ENCODE data around the gene MDP1. TPM values are rescaled to one million over a fixed set of nuclear protein-coding genes. Genes with fewer than 3 reads are reported as not detected.

MDP1 gene
- total RNA-seq, 1 experiment from 2014 or later = 7.4 TPM

DNA sequence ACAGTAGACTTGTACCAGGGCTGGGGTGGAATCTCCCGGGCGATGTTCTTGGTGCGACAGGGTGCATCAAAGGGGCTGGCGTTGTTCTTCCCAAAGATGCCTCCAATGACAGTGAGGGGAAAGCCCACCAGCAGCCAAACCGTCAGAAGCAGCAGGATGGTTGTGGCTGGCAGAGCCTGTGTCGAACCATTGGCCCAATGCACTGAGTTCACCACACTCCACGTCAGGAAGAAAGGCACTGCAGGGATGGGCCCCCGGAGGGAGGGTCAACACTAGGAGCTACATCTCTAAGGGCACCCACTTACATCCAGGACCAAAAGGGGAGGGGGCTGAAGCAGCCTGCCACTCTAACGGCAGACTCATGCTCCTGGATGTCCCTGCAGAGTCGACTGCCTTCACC lies 25.4 kb downstream of the MDP1 start:
- BruUV-seq (replicated peaks) = no TSS peak
- intact Hi-C loops (cut with micrococcal nuclease; ENCODE audit: unreplicated experiment) = no loop called here

GRCh38 chr14:24189460-24189859 lies 26.4 kb downstream of the MDP1 start:
- no TSS peak for BruUV-seq (replicated peaks)
- no peak for DNase-seq
- Mint-ChIP-seq H3K4me1 (ENCODE audit: low read depth, unreplicated experiment) (peaks cover 30% of the 10 kb centered on the region), H3K36me3 (ENCODE audit: insufficient read depth, unreplicated experiment) (peaks cover 65% of the 10 kb centered on the region), H3K9me3 (ENCODE audit: low read depth, unreplicated experiment) (no peaks in the 10 kb centered on the region), H3K27me3 (ENCODE audit: unreplicated experiment) (no peaks in the 10 kb centered on the region), H3K27ac (ENCODE audit: unreplicated experiment) (peak overlapping the region; percentile 76), H3K4me3 (ENCODE audit: low read depth, unreplicated experiment) (no peak overlapping the region)
- intact Hi-C loops (cut with micrococcal nuclease; ENCODE audit: unreplicated experiment) = no loop called here
- TF ChIP-seq, protein P1, sequence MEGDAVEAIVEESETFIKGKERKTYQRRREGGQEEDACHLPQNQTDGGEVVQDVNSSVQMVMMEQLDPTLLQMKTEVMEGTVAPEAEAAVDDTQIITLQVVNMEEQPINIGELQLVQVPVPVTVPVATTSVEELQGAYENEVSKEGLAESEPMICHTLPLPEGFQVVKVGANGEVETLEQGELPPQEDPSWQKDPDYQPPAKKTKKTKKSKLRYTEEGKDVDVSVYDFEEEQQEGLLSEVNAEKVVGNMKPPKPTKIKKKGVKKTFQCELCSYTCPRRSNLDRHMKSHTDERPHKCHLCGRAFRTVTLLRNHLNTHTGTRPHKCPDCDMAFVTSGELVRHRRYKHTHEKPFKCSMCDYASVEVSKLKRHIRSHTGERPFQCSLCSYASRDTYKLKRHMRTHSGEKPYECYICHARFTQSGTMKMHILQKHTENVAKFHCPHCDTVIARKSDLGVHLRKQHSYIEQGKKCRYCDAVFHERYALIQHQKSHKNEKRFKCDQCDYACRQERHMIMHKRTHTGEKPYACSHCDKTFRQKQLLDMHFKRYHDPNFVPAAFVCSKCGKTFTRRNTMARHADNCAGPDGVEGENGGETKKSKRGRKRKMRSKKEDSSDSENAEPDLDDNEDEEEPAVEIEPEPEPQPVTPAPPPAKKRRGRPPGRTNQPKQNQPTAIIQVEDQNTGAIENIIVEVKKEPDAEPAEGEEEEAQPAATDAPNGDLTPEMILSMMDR (IDR thresholded peaks at IDR 0.05; ENCODE audit: unreplicated experiment) = no peak
- CTCF ChIA-PET = no interaction called here

More for the DNA sequence above, 25.4 kb downstream of the MDP1 start:
- Mint-ChIP-seq H3K9me3 (ENCODE audit: low read depth, unreplicated experiment) (no peaks in the 10 kb centered on the region), H3K27ac (ENCODE audit: unreplicated experiment) (peak overlapping the region; percentile 76), H3K4me1 (ENCODE audit: low read depth, unreplicated experiment) (peaks cover 30% of the 10 kb centered on the region), H3K36me3 (ENCODE audit: insufficient read depth, unreplicated experiment) (peaks cover 70% of the 10 kb centered on the region), H3K4me3 (ENCODE audit: low read depth, unreplicated experiment) (no peak overlapping the region), H3K27me3 (ENCODE audit: unreplicated experiment) (no peaks in the 10 kb centered on the region)
- DNase-seq = no peak
- TF ChIP-seq, protein P1 (IDR thresholded peaks at IDR 0.05; ENCODE audit: unreplicated experiment) = no peak
- CTCF ChIA-PET = no interaction called here

DNA sequence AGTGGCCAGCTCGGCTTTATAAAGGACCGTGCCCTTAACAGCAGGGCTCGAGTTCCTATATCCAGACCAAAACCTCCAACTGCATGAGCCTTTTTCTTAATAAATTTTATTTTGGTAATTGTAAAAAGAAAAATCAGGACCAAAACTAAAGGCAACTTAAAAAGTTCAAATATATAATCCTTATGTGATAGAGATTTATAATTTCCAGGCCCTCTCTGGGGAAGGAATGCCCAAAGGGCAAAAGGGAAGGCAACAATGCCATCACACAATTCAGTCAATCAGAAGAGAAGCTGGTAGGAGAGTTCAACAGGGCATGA lies 26.8 kb downstream of the MDP1 start:
- Mint-ChIP-seq H3K9me3 (ENCODE audit: low read depth, unreplicated experiment) (no peaks in the 10 kb centered on the region), H3K27ac (ENCODE audit: unreplicated experiment) (peak overlapping the region; percentile 76), H3K4me3 (ENCODE audit: low read depth, unreplicated experiment) (peak overlapping the region; percentile 88), H3K36me3 (ENCODE audit: insufficient read depth, unreplicated experiment) (peaks cover 65% of the 10 kb centered on the region), H3K4me1 (ENCODE audit: low read depth, unreplicated experiment) (peaks cover 26% of the 10 kb centered on the region), H3K27me3 (ENCODE audit: unreplicated experiment) (no peaks in the 10 kb centered on the region)
- TF ChIP-seq, protein P1 (IDR thresholded peaks at IDR 0.05; ENCODE audit: unreplicated experiment) = no peak
- DNase-seq = no peak
- BruUV-seq (replicated peaks) = no TSS peak
- intact Hi-C loops (cut with micrococcal nuclease; ENCODE audit: unreplicated experiment) = no loop called here
- CTCF ChIA-PET = no interaction called here

DNA sequence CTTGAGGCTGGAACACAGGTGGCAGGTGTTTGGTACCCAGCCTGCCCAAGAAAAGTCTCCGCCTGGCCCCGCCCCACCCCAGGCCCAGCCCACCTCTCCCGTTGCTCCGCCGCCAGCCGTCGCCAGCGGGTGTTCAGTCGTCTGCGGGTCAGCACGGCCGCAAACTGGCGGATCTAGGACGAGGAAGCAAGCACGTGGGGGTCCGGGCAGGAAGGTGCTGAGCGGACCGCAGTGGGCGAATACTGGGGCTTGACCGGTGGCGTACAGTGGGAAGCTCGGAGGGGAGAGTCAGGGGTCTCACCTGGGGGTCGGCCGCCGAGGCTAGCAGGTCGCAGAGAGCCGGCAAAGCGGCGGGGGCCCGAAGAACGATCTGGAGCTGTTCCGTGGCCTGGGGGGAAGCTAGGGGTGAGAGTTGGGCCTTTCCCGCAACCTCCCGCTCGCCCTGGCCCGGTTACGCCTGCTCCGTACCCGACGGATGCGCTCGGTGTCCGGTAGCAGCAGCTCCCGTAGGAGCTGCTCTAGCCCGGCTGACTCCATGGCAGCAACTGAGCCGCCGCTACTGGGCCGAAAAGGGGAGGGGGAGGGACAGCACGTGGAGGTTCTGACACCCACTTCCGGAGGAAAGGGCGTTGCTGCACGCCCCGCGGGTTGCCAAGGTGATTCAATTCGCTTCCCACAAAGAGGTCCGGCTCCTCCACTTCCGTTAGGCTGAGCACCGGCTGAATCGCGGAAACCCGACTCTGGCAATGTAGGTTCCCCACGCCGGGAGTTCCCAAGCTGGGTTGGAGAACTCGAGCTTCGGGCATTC lies 27.4 kb downstream of the MDP1 start, which contains the start of gene IPO4:
Gene IPO4 (minus strand): TSS at position 566 of the 808 bp plus-strand sequence. CDS start 29 bp downstream, at position 537.
- BruUV-seq (replicated peaks) = TSS peak; percentile 61
- peak; percentile 96 for DNase-seq
- peak within 1 kb of the TSS; percentile 76 for H3K27ac Mint-ChIP-seq (ENCODE audit: unreplicated experiment)
- H3K4me1 Mint-ChIP-seq (ENCODE audit: low read depth, unreplicated experiment) = peaks cover 22% of the 10 kb centered on the region
- H3K27me3 Mint-ChIP-seq (ENCODE audit: unreplicated experiment) = no peaks in the 10 kb centered on the region
- no peaks in the 10 kb centered on the region for H3K9me3 Mint-ChIP-seq (ENCODE audit: low read depth, unreplicated experiment)
- peak within 1 kb of the TSS; percentile 88 for H3K4me3 Mint-ChIP-seq (ENCODE audit: low read depth, unreplicated experiment)
- CTCF ChIA-PET = interaction anchor here (0.6 to 0.7 kb wide), 2 partner anchors 62 to 153 kb away, joined by 3 to 5 read pairs; no protein-coding TSS in a partner anchor
- peaks cover 67% of the 10 kb centered on the region for H3K36me3 Mint-ChIP-seq (ENCODE audit: insufficient read depth, unreplicated experiment)
- intact Hi-C loops (cut with micrococcal nuclease; ENCODE audit: unreplicated experiment) = no loop called here
- TF ChIP-seq, protein P1 (IDR thresholded peaks at IDR 0.05; ENCODE audit: unreplicated experiment) = no peak
